Measurements from ENCODE around the gene GKN2. TPM values are rescaled to one million over a fixed set of nuclear protein-coding genes. Genes with fewer than 3 reads are reported as not detected.

The GKN2 gene
- total RNA-seq, 1 experiment from 2014 or later: 0.58 TPM

- TF ChIP-seq EZH2 (IDR thresholded peaks at IDR 0.05; ENCODE audit: low read length, unreplicated experiment) (no peak), CTCF (conservative IDR thresholded peaks at IDR 0.05; ENCODE audit: low read depth, low read length) (no peak), EZH2phosphoT487 (IDR thresholded peaks at IDR 0.05; ENCODE audit: borderline replicate concordance, low read length) (no peak)
- Histone ChIP-seq H3K27me3 (ENCODE audit: low read length) (no peaks in the 10 kb centered on the region), H3K27ac (ENCODE audit: low read length) (no peak overlapping the region), H3K9me3 (ENCODE audit: low read length) (no peaks in the 10 kb centered on the region), H3K4me1 (ENCODE audit: insufficient read depth, low read length) (peaks cover 8% of the 10 kb centered on the region; the same call in 1 of the 2 replicates), H3K4me2 (ENCODE audit: low read length) (no peak overlapping the region), H2AFZ (ENCODE audit: low read length) (peak overlapping the region; percentile 49; the same call in 1 of the 2 replicates), H3F3A (ENCODE audit: low read length, unreplicated experiment) (no peaks in the 10 kb centered on the region), H3K4me3 (ENCODE audit: low read length) (no peak overlapping the region), H3K36me3 (ENCODE audit: low read depth, low read length) (no peaks in the 10 kb centered on the region), H3K79me2 (ENCODE audit: low read length) (no peaks in the 10 kb centered on the region), H4K20me1 (ENCODE audit: low read length) (no peaks in the 10 kb centered on the region), H3K9ac (ENCODE audit: low read length) (no peak overlapping the region), H3K9me2 (replicated peaks; ENCODE audit: low read length) (no peaks in the 10 kb centered on the region)
- peak; percentile 15 for DNase-seq
- no TSS peak for BruUV-seq (replicated peaks)
- CTCF ChIA-PET: interaction anchor here (0.8 kb wide), 1 partner anchor 11 kb away, joined by 3 read pairs; no protein-coding TSS in a partner anchor
- POLR2A ChIA-PET (ENCODE audit: unreplicated experiment): no interaction called here
- intact Hi-C loops (cut with micrococcal nuclease): no loop called here
- ATAC-seq: no peak; the same call in 1 of the 2 replicates
Observed at GRCh38 chr2:68936889-68937288, 15.8 kb downstream of the GKN2 start.

GRCh38 chr2:68936427-68936826 lies 16.3 kb downstream of the GKN2 start:
- intact Hi-C loops (cut with micrococcal nuclease): no loop called here
- Histone ChIP-seq H3K4me2 (ENCODE audit: low read length) (no peak overlapping the region), H3K36me3 (ENCODE audit: low read depth, low read length) (no peaks in the 10 kb centered on the region), H4K20me1 (ENCODE audit: low read length) (no peaks in the 10 kb centered on the region), H3K9me3 (ENCODE audit: low read length) (no peaks in the 10 kb centered on the region), H3K27me3 (ENCODE audit: low read length) (no peaks in the 10 kb centered on the region), H3K79me2 (ENCODE audit: low read length) (no peaks in the 10 kb centered on the region), H3K27ac (ENCODE audit: low read length) (no peak overlapping the region), H3F3A (ENCODE audit: low read length, unreplicated experiment) (no peaks in the 10 kb centered on the region), H3K9me2 (replicated peaks; ENCODE audit: low read length) (no peaks in the 10 kb centered on the region), H3K4me3 (ENCODE audit: low read length) (no peak overlapping the region), H3K4me1 (ENCODE audit: insufficient read depth, low read length) (peaks cover 8% of the 10 kb centered on the region; the same call in 1 of the 2 replicates), H3K9ac (ENCODE audit: low read length) (no peak overlapping the region), H2AFZ (ENCODE audit: low read length) (peak overlapping the region; percentile 49; the same call in 1 of the 2 replicates)
- no TSS peak for BruUV-seq (replicated peaks)
- ATAC-seq: peak; percentile 57
- POLR2A ChIA-PET (ENCODE audit: unreplicated experiment): no interaction called here
- CTCF ChIA-PET: interaction anchor here (0.8 kb wide), 1 partner anchor 11 kb away, joined by 3 read pairs; no protein-coding TSS in a partner anchor
- peak; percentile 40 for DNase-seq
- TF ChIP-seq EZH2phosphoT487 (IDR thresholded peaks at IDR 0.05; ENCODE audit: borderline replicate concordance, low read length) (no peak), EZH2 (IDR thresholded peaks at IDR 0.05; ENCODE audit: low read length, unreplicated experiment) (no peak), CTCF (conservative IDR thresholded peaks at IDR 0.05; ENCODE audit: low read depth, low read length) (no peak)

GRCh38 chr2:68935471-68935870 lies 17.2 kb downstream of the GKN2 start:
- Histone ChIP-seq H4K20me1 (ENCODE audit: low read length) (no peaks in the 10 kb centered on the region), H2AFZ (ENCODE audit: low read length) (no peak overlapping the region), H3F3A (ENCODE audit: low read length, unreplicated experiment) (no peaks in the 10 kb centered on the region), H3K27ac (ENCODE audit: low read length) (no peak overlapping the region), H3K27me3 (ENCODE audit: low read length) (no peaks in the 10 kb centered on the region), H3K9me2 (replicated peaks; ENCODE audit: low read length) (no peaks in the 10 kb centered on the region), H3K4me3 (ENCODE audit: low read length) (no peak overlapping the region), H3K9ac (ENCODE audit: low read length) (no peak overlapping the region), H3K9me3 (ENCODE audit: low read length) (no peaks in the 10 kb centered on the region), H3K79me2 (ENCODE audit: low read length) (no peaks in the 10 kb centered on the region), H3K4me2 (ENCODE audit: low read length) (no peak overlapping the region), H3K4me1 (ENCODE audit: insufficient read depth, low read length) (peaks cover 8% of the 10 kb centered on the region; the same call in 1 of the 2 replicates), H3K36me3 (ENCODE audit: low read depth, low read length) (no peaks in the 10 kb centered on the region)
- no TSS peak for BruUV-seq (replicated peaks)
- no peak for ATAC-seq
- no peak for DNase-seq
- ChIA-PET POLR2A (ENCODE audit: unreplicated experiment) (no interaction called here), CTCF (no interaction called here)
- intact Hi-C loops (cut with micrococcal nuclease): no loop called here
- TF ChIP-seq CTCF (conservative IDR thresholded peaks at IDR 0.05; ENCODE audit: low read depth, low read length): no peak
- TF ChIP-seq EZH2 (IDR thresholded peaks at IDR 0.05; ENCODE audit: low read length, unreplicated experiment): no peak
- no peak for TF ChIP-seq EZH2phosphoT487 (IDR thresholded peaks at IDR 0.05; ENCODE audit: borderline replicate concordance, low read length)

All from PC-3 (cell line).